SK-N-MC (cell line): Measurements from ENCODE around the gene HHAT.
"Not testable (repeated sequence)": the region's sequence is repeated elsewhere in the genome, so short reads cannot be mapped to it uniquely, and the experiment has no call there.

ENCODE experiments used
- DNase-seq: peaks from one replicate; pipeline ENCODE4 v3.0.0-alpha.2; 2011; ENCODE audit warnings: low read depth, low spot score
- H3K27ac ChIP-seq: fragments of 200-600 bp; sonication (generic); 2 replicates; pipeline ENCODE4 v1.5.1; 2016; ENCODE audit warnings: mixed run types
- H3K36me3 ChIP-seq: fragments of 200-600 bp; sonication (generic); 2 replicates; pipeline ENCODE4 v1.6.1; 2017; ENCODE audit warnings: antibody characterized with exemption, low read length, mixed read lengths; ENCODE audit not compliant: insufficient read depth
- H3K4me3 ChIP-seq: fragments of 200-600 bp; sonication (generic); 2 replicates; pipeline ENCODE4 v1.5.1; 2016
- H3K9ac ChIP-seq: fragments of 200-600 bp; sonication (generic); 2 replicates; pipeline ENCODE4 v1.8.0; 2017; ENCODE audit warnings: mixed run types, mixed read lengths; ENCODE audit not compliant: insufficient read length
- H3K9me3 ChIP-seq: fragments of 200-600 bp; sonication (generic); 2 replicates; pipeline ENCODE4 v1.6.1; 2017; ENCODE audit warnings: low read depth, mild to moderate bottlenecking, antibody characterized with exemption, low read length, moderate library complexity, mixed read lengths
- EZH2 ChIP-seq: fragments of 200-600 bp; sonication (generic); IDR thresholded peaks from one replicate; pipeline ENCODE4 v1.6.1; 2017; ENCODE audit warnings: antibody characterized with exemption
- FOXP2 ChIP-seq: optimal IDR thresholded peaks from 2 replicates; pipeline ENCODE3; 2011; ENCODE audit warnings: mild to moderate bottlenecking, moderate library complexity; ENCODE audit not compliant: insufficient read depth; ENCODE audit errors: extremely low read length, control extremely low read depth
- POLR2AphosphoS5 ChIP-seq: IDR thresholded peaks from 2 replicates; pipeline ENCODE4 v1.6.1; 2012; ENCODE audit warnings: mild to moderate bottlenecking, low read depth, low read length, borderline replicate concordance

Gene HHAT

GRCh38 chr1:210415846-210416448 is 87.2 kb downstream of the HHAT start:
- H3K36me3 ChIP-seq = no peaks in the 10 kb centered on the region
- H3K4me3 ChIP-seq = no peak overlapping the region
- H3K9me3 ChIP-seq = no peaks in the 10 kb centered on the region
- no peak overlapping the region for H3K9ac ChIP-seq
- no peak for TF ChIP-seq POLR2AphosphoS5
- TF ChIP-seq FOXP2 = no peak
- no peak for TF ChIP-seq EZH2
- no peak for DNase-seq
- no peak overlapping the region for H3K27ac ChIP-seq

DNA sequence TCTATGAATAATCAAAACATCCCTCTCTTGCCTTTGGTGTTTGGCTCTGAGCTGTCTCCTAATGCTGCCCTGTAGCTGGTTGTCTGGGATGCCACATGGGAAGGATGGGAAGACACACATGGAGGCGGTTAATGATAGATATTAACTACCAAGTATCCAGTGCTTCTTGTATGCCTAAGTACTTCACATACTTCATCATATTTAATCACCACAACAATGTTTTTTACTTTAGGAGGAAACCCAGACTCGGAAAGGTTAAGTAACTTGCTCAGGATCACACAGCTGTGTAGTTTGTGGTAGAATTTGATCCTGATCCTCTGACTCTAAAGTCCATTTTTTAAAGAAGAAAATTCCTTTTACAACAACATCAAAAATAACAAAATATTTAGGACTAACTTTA is 88.0 kb downstream of the HHAT start:
- H3K9ac ChIP-seq = no peak overlapping the region
- DNase-seq = no peak
- H3K27ac ChIP-seq = no peak overlapping the region
- no peaks in the 10 kb centered on the region for H3K9me3 ChIP-seq
- no peak for TF ChIP-seq POLR2AphosphoS5
- H3K4me3 ChIP-seq = no peak overlapping the region
- H3K36me3 ChIP-seq = no peaks in the 10 kb centered on the region

DNA sequence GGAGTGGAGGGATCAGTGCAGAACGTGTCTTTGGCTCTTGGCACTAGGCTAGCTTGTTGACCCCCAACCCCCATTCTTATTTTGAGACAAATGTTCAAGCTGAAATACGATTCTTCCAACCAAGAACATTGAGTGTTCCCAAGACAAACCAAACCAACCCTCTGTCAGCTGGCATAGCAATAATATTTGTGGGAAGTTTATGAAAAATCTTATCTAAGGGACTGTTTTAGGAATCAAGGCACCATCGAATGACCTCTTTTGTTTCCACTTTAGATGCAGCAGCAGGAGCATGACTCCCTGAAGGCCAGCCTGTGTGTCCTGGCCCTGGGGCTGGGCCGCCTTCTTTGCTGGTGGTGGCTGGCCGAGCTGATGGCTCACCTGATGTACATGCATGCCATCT is 89.2 kb downstream of the HHAT start:
- Histone ChIP-seq H3K9me3 (no peaks in the 10 kb centered on the region), H3K9ac (no peak overlapping the region), H3K4me3 (no peak overlapping the region), H3K36me3 (no peaks in the 10 kb centered on the region), H3K27ac (no peak overlapping the region)
- no peak for DNase-seq
- TF ChIP-seq EZH2 (no peak), FOXP2 (no peak), POLR2AphosphoS5 (no peak)

GRCh38 chr1:210418863-210419650 is 90.4 kb downstream of the HHAT start:
- H3K27ac ChIP-seq = no peak overlapping the region
- no peak for DNase-seq

GRCh38 chr1:210426696-210427095 is 98.0 kb downstream of the HHAT start:
- not testable (repeated sequence) for H3K36me3 ChIP-seq, H3K9me3 ChIP-seq, H3K4me3 ChIP-seq, H3K9ac ChIP-seq, H3K27ac ChIP-seq, DNase-seq

More at GRCh38 chr1:210418863-210419650, 90.4 kb downstream of the HHAT start:
- Histone ChIP-seq H3K36me3 (no peaks in the 10 kb centered on the region), H3K4me3 (no peak overlapping the region), H3K9me3 (no peaks in the 10 kb centered on the region), H3K9ac (no peak overlapping the region)
- TF ChIP-seq EZH2 (no peak), POLR2AphosphoS5 (no peak), FOXP2 (no peak)

- H3K4me3 ChIP-seq = no peak overlapping the region
- H3K9me3 ChIP-seq = no peaks in the 10 kb centered on the region
- no peak overlapping the region for H3K9ac ChIP-seq
- no peak for TF ChIP-seq EZH2
- TF ChIP-seq POLR2AphosphoS5 = no peak
- no peak for TF ChIP-seq FOXP2
- H3K27ac ChIP-seq = no peak overlapping the region
- no peak for DNase-seq
- H3K36me3 ChIP-seq = no peaks in the 10 kb centered on the region
Measured at GRCh38 chr1:210428696-210429095, 100.0 kb downstream of the HHAT start.

GRCh38 chr1:210434223-210434622 is 105.5 kb downstream of the HHAT start:
- no peak for DNase-seq
- no peak overlapping the region for H3K27ac ChIP-seq
- TF ChIP-seq POLR2AphosphoS5 (no peak), EZH2 (no peak), FOXP2 (no peak)
- no peaks in the 10 kb centered on the region for H3K36me3 ChIP-seq
- no peaks in the 10 kb centered on the region for H3K9me3 ChIP-seq
- no peak overlapping the region for H3K9ac ChIP-seq
- no peak overlapping the region for H3K4me3 ChIP-seq

- no peaks in the 10 kb centered on the region for H3K36me3 ChIP-seq
- H3K4me3 ChIP-seq = no peak overlapping the region
- no peak for TF ChIP-seq POLR2AphosphoS5
- no peak for TF ChIP-seq FOXP2
- no peak for TF ChIP-seq EZH2
- H3K9ac ChIP-seq = no peak overlapping the region
- H3K27ac ChIP-seq = no peak overlapping the region
- no peaks in the 10 kb centered on the region for H3K9me3 ChIP-seq
- no peak for DNase-seq
Measured at GRCh38 chr1:210437111-210437510, 108.4 kb downstream of the HHAT start.

DNA sequence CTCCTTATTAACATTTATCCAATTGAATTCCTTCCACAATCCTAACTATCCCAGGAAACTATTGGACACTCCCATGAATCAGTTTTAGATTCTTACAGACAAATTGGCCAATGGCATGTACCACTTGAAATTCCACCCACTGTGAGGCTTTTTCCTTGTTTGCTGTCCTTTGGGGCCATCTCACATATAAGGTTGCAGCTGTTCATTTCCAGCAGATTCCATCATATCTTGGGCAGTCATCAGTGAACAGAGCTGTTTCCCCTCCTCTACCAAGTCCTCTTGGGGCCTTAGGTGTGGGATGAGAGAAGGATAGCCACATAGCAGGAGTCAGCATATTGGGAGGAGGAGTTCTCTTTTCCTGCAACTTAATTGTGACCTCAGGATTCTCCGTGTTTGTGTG is 109.1 kb downstream of the HHAT start:
- Histone ChIP-seq H3K36me3 (no peaks in the 10 kb centered on the region), H3K9me3 (no peaks in the 10 kb centered on the region), H3K9ac (no peak overlapping the region), H3K4me3 (no peak overlapping the region), H3K27ac (no peak overlapping the region)
- no peak for DNase-seq
- TF ChIP-seq POLR2AphosphoS5 (no peak), FOXP2 (no peak), EZH2 (no peak)
